Measurements from ENCODE around the gene MTTP. TPM values are rescaled to one million over a fixed set of nuclear protein-coding genes. Genes with fewer than 3 reads are reported as not detected.
A peak's percentile ranks its signal among the peaks of the same experiment; 100 is the strongest.

MTTP gene
- total RNA-seq, 1 donor from 2014 or later: not detected

DNA sequence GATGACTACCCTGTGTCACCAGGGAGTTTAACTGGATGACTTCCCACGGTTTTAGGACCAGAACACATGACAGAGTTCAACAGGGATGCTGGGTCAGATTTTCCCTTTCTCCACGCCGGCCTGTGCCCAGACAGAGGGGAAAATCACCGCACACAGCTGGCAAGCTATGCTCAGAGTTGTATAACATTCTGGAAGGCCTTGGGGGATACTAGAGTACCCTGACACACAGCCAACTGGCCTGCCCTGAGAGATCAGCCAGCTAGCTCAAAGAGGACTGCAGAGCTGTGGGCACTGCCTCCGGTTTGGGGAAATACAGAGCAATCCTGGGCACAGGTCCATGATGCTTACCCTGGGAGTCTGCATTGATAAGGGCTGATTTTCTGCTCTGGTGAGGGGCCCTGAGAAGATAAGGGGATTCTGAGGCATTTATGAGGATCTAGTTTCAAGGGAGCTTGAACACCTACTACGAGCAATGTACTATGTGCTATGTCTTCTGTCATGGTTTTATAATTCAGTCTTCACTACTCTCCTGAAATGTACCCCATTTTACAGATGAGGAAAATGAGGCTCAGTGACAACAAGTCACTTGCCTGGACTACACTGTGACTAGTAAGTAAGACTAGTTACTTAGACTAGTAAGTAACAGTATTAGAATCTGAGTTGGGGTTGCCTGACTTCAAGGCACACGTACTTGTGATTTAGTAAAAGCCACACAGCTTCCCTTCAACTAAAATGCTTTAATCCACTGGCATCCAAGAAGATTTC lies 68.3 kb downstream of the MTTP start:
- DNase-seq: no peak

DNA sequence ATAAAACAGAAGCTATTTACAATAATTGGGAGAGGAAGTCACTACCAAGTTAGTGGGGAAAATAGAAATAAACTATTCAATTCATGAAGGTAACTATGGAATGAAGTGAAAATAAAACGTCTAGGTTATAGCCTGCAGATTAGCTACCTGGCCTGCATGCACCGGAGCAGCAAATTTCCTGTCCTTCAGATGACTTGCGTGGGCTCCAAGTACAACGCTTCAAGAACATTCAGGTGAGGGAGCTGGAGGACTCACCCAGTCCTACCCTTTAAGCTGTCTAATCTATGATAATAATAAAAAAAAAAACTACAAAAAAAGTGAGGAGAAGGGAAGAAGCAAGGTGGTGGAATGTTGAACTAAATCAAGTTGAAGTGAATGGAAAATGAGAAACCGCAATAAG lies 69.8 kb downstream of the MTTP start:
- DNase-seq: no peak

- no peak for DNase-seq
Observed at GRCh38 chr4:99645036-99645435, 70.4 kb downstream of the MTTP start.

DNA sequence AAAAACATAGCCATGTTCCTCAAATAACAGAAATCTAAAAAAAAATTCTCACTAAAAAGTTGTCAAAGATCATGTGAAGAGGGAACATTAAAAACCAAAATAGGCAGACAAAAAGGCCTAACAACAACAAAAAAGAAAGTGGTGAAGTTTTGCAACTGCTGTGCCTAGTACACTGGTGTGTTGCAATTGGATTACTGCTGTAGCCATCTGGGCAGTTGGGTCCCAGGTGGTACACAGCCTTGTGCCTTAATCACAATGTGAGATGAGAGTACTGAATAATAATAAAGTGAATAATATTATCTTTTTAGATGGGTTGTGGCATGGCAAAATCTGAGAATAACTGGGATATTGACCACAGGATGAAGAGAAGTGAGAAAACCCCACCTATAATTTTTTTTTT lies 71.0 kb downstream of the MTTP start:
- DNase-seq: no peak

DNA sequence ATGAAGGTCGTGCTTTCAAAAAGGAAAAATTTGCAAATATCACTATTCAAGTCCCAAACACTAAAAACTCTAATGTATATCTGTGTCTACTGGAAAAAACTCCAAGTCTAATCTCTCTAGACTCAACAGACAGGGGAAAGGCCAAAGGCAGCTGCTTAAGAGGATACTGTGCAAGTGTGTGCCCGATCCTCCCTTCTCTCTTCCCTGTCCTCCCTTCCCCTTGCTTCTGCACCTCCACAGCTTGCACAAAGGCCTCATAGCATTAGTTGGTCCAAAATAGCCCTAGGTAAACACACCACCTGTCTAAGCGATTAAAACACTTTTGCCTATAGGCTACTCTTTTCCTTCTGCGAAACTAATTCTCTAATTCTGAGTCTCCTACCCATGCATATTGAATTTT lies 72.4 kb downstream of the MTTP start:
- no peak for DNase-seq

DNA sequence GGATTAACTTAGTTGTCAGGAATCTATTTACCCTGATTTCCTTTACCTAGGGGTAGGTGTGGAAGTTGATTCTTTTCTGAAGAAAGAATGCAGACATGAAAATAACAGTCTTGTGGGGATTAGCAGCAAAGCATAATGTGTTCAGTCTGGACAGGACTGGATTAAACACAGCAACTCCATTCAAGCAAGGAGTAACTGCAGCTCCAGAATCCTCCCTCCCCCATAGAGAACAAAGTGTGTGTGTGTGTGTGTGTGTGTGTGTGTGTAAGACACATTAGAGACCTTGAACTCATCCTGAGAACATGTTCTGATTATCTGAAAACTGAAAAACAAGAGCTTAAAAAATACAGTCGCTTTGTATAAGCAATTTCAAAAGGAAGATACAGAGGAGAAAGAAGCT lies 73.7 kb downstream of the MTTP start:
- DNase-seq: no peak

DNA sequence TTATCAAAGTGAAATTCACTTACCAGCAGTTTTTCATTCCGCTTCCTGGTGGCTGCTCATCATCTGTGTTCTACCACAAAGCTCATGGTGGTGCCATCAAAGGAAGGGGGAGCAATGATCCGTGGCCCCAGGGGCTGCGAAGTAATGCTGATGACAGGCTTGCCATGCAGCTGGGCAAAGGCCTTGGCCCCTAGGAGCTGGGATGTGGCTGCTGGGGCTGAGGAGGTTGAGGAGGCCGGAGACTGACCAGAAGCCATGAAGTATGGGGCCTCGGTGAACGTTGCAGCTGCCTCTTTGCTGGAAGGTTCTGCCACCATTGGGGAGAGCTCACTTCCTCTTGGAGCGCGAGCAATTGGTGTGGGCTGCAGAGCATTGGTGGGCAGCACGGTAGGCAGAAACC lies 74.6 kb downstream of the MTTP start:
- DNase-seq: no peak

DNA sequence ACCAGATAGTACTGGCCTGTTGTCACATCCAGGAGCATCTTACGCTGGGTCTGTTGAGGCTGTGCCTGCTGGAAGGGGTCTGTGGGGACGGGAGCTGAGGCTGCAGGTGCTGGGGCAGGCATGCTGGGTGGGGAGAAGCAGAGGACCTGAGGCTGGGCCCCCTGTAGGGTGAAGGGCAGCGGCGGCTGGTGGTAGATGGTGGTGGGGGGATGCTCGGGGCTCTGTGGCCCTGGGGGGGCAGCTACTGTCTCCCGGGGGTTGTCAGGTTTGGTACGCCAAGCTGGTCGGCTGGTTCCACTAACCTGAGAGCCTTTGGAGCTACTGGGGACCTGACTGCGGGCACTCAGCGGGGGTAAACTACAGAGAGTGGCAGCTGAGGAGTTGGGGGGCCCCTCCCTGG lies 75.2 kb downstream of the MTTP start:
- no peak for DNase-seq

- no peak for DNase-seq
Observed at GRCh38 chr4:99651016-99651769, 76.6 kb downstream of the MTTP start.

DNA sequence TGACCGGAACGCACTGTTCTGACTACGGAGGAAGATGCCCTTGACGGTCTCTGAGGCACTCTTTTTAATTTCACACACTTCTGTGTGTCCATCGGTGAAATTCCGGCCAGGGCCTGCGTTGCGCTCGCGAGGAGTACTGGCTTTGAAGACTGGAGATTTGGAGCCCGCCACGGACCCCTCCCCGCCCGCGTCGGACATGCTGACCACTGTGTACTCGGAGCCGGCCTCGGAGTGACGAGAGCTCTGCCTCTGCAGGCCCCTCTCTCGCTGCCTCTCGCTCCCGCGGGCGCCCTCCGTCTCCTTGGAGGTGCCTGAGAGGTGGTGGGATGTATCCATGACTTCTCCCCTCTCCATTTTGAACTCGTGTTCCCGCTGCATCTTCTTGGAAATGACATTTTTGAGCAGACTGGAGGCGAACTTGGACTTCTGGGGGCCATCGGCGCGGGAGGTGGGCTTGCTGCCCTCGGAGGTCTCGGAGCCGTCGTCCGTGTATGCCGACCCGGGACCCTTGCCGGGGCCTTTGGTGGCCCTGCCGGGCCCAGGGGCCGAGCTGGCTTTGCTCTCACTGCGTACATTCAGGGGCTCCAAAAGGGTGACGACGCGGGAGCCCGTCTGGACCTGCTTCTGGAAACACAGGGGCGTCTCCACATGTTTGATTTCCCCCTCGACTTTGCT lies 77.3 kb downstream of the MTTP start:
- no peak for DNase-seq

DNA sequence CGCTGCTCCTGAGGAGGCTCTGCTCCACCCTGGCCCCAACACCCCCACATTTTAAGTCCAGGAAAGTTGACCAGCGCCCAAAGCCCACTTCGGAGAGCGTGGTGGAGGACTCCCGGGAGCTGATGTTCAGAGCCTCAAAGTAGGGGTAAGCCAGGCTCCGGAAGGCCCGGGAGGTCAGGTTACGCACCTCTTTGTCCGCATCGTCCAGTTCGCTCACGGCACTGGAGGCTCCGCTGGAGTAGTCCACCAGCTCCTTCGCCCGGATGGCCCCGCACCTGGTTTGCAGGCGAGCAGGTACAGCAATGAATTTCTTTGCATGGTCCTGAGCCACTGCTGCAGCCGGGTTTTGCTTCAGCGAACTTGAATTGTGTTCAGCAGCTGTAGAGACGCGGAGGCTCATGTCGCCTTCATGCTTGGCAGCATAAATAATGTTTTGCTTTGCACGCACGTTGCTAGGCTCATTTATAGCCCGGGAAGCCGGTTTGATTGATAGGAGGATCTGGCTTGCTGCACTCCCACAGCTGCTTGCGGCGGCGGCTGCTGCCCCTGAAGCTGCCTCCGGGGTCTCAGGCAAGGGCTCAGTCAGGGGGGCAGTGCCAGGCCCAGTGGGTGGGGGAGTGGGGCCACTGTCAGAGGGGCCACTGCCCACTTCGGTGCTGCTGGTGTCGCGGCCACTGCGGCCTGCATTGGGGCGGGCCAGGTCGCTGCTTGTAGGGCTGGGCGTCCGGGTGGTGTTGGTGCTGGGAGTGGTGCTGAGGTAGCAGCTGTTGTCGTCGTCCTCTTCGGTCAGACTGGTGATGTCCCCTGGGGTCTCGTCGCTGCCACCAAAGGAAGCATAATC lies 78.2 kb downstream of the MTTP start:
- DNase-seq: no peak

DNA sequence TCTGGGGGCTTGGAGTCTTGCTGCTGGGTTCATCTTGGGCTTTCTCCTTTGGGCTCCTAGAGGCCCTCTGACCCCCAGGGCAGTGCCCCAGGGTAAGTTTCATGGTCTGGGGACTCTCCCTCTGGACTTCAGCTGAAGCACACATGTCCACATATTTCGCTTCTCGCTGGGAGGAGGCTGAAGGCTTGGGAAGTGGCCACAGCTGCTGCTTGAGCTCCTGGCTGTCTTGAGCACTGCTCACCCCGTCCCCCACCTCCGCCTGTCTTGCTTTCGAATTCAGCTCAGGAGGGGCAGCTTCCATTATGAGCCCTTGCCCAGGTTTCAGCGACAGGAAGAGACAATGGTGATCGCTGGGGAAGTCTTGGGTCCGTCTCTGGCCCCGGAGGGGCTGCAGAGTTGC lies 79.3 kb downstream of the MTTP start:
- no peak for DNase-seq

DNA sequence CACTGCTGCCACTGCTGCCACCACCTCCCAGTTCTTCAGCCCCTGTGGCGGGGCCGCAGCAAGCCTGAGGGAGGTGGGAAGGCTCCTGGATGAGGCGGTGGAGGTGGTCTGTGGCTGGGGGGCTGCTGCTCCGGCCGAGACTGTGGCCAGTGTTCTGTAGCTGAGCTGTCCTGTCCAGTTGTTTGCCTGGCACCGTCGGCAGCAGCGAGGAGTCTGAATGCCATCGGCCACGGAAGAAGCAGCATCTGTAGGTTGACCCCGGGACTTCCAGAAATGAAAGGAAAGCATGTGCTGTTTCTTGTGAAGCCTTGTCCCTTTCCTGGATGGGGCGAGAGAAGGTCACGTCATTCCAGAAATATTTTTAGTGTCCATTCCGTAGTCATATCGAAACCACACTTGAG lies 79.7 kb downstream of the MTTP start:
- peak; percentile 4 for DNase-seq

- DNase-seq: no peak
Observed at GRCh38 chr4:99655308-99656081, 80.9 kb downstream of the MTTP start.

DNA sequence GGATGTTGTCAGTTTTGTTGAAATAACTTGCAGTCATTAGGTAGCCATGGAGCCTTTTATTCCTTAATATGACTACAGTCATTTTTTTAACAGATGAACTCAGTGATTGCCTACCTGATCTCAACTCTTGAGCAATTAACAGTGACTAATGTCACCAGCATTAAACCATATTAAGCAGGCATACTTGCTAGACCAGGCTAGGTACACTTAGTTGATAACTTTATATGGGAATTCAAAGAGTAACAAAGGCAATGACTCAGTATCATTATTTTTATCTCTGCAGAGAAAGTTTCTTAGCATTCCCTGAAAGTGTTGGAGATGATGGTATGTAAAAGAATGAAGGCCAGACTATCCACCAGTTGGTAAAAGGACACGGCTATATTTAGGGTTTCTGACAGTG lies 83.2 kb downstream of the MTTP start, which contains the start of gene C4orf54:
Gene C4orf54, minus strand, starts transcription at position 31 of the 400 bp plus-strand sequence. CDS start 3,180 bp downstream, outside the sequence.
- no peak for DNase-seq

GRCh38 chr4:99658666-99659065 lies 84.0 kb downstream of the MTTP start:
- no peak for DNase-seq

- DNase-seq: no peak
Observed at GRCh38 chr4:99661907-99662306, 87.3 kb downstream of the MTTP start.

GRCh38 chr4:99664716-99665115 lies 90.1 kb downstream of the MTTP start:
- DNase-seq: no peak

DNA sequence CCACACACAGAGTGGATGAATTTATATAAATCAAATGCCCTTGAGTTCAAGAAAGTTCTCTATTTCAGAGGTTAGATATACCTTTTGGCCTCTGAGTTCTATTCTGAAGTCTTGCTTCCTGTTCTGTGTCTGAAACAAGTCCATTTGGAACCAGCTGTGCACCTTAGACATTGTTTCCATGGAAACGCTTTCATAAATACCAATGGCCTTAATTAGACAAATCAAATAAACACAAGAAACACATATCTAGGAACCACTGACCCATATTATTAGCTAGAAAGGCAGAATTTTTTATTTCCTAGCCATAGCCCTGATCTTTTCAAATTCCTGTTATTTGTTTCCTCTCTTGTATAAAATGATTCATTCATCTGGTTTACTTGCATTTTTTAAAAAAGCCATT lies 91.4 kb downstream of the MTTP start:
- DNase-seq: no peak

DNA sequence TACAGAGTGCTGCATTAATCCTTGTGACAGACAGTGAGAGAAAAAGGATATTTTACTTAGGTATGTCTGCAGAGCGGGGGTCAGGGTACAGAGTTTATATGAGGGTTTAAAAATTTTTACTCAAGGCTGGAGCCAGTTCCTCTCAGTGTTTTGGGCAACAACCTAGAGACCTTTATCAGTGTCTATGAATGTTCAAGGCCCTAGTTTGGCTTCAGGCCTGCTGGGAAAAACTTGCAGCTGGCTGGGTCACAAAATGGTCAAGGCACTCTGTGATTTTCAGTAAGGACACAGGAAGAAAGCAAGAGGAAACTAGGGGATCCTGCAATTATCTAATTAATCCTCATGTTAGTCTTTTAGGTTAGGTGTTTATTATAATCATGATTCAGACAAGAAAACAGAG lies 93.8 kb downstream of the MTTP start:
- DNase-seq: no peak

- DNase-seq: no peak
Observed at GRCh38 chr4:99669084-99669483, 94.5 kb downstream of the MTTP start.

Measured in dermis blood vessel endothelial cell (primary cell).